Gastroesophageal sphincter (tissue), 4 donors: ENCODE data around the gene TIMM13. TPM values are rescaled to one million over a fixed set of nuclear protein-coding genes. Genes with fewer than 3 reads are reported as not detected.
A peak's percentile ranks its signal among the peaks of the same experiment; 100 is the strongest.

Source experiments
- ATAC-seq: fragments of 150-250 bp; one replicate; pipeline ENCODE4 v1.9.1; 2016; ENCODE audit warnings: mild to moderate bottlenecking, moderate library complexity
- H3K27ac ChIP-seq, 4 donors: fragments of 200-600 bp; sonication (generic) in 3 of 4; 1 replicate in 3 of 4; 2 replicates in 1 of 4; pipeline ENCODE4 v1.5.1; 2016 to 2019
- H3K27me3 ChIP-seq: fragments of 200-600 bp; sonication (generic); one replicate; pipeline ENCODE4 v1.5.1; 2019
- H3K36me3 ChIP-seq, 2 donors: fragments of 200-600 bp; sonication (generic); one replicate each; pipeline ENCODE4 v1.5.1; 2019; ENCODE audit warnings: control low read depth in 1 of 2
- H3K4me1 ChIP-seq, 3 donors: fragments of 200-600 bp; sonication (generic); 1 replicate in 2 of 3; 2 replicates in 1 of 3; pipeline ENCODE4 v1.5.1; 2016 to 2019; ENCODE audit warnings: control low read depth in 2 of 3
- H3K4me3 ChIP-seq, 2 donors: fragments of 200-600 bp; sonication (generic); one replicate each; pipeline ENCODE4 v1.5.1; 2019; ENCODE audit warnings: mild to moderate bottlenecking in 1 of 2, moderate library complexity in 1 of 2
- H3K9me3 ChIP-seq, 3 donors: fragments of 200-600 bp; sonication (generic); one replicate each; pipeline ENCODE4 v1.5.1; 2017 to 2019; ENCODE audit warnings: control low read depth in 2 of 3
- CTCF ChIP-seq, 4 experiments: fragments of 200-600 bp in 2 of 4; fragments of 450-650 bp in 2 of 4; sonication (generic) in 1 of 4; IDR thresholded peaks; one replicate each; pipeline ENCODE4 v1.5.1; 2017 to 2019; ENCODE audit warnings: antibody characterized with exemption in 4 of 4, mild to moderate bottlenecking in 2 of 4, moderate library complexity in 2 of 4
- EP300 ChIP-seq: sonication (generic); formaldehyde crosslinking; IDR thresholded peaks from one replicate; pipeline ENCODE4 v1.6.1; 2017; ENCODE audit warnings: antibody characterized with exemption, mild to moderate bottlenecking
- POLR2A ChIP-seq, 2 donors: fragments of 450-650 bp; IDR thresholded peaks; one replicate each; pipeline ENCODE4 v1.6.1; 2017; ENCODE audit warnings: antibody characterized with exemption in 2 of 2, mild to moderate bottlenecking in 2 of 2, moderate library complexity in 1 of 2
- POLR2AphosphoS5 ChIP-seq: sonication (generic); formaldehyde crosslinking; IDR thresholded peaks from one replicate; pipeline ENCODE4 v1.6.1; 2017; ENCODE audit warnings: antibody characterized with exemption
- WGBS, 2 donors: methylation state at CpG; one replicate each; pipeline ENCODE4 v1.1.5; 2018; ENCODE audit warnings: low coverage in 1 of 2; 5-methylcytosine and 5-hydroxymethylcytosine counted together
- total RNA-seq, 4 donors: library from RNA; depleted of rRNA; stranded (reverse); fragments of >200 nt; gene quantifications; one replicate each; pipeline ENCODE4 v1.1.0, GENCODE V29; 2016

TIMM13 gene
- total RNA-seq, 4 donors from 2014 or later = 22.9 to 32.2 (median 27.3) TPM

GRCh38 chr19:2415973-2416319, 11.4 kb downstream of the TIMM13 start:
- Histone ChIP-seq H3K36me3 (peaks cover 0 to 25% of the 10 kb centered on the region in 2 donors), H3K4me3 (no peak overlapping the region), H3K9me3 (no peaks in the 10 kb centered on the region), H3K27ac (no peak overlapping the region), H3K4me1 (no peaks in the 10 kb centered on the region), H3K27me3 (no peaks in the 10 kb centered on the region)
- TF ChIP-seq CTCF (IDR thresholded peaks at IDR 0.05) (no peak), POLR2A (IDR thresholded peaks at IDR 0.05) (no peak), EP300 (no peak), POLR2AphosphoS5 (no peak)
- no peak for ATAC-seq
- no CpG with 5 or more reads among the region's 6 CpGs for WGBS, 2 donors

DNA sequence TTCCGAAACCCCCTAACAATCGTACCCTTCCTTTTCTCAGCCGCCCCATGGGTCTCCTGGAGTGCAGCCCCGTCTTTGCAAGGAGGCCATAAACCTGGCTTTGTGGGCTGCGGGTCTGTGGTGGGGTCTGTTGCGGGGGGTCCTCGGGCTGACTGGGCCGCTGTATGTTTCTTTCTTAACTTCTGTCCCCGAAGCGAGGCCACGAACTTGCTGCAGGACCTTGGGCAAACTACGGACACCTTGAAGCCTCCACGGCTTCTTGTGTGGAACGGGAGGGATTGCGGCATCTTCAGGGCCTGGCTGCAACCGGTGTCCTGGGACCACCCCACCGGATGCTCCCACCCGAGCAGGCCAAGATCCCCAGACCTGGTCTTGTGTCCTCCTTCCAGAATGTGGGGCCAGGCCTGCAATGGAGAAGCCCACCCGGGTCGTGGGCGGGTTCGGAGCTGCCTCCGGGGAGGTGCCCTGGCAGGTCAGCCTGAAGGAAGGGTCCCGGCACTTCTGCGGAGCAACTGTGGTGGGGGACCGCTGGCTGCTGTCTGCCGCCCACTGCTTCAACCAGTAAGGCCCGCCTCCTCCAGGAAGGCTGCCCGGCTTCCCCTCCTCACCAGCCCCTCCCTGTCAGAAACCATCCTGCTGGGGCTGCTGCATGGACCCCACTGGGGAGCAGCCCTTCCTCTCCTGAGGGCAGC, 12.0 kb downstream of the TIMM13 start:
- WGBS, 2 donors = 67% methylated on average over 1 of the region's 29 CpGs; no CpG with 5 or more reads in 1 of the 2 donors
- Histone ChIP-seq H3K27me3 (peaks cover 5% of the 10 kb centered on the region), H3K36me3 (peaks cover 0 to 25% of the 10 kb centered on the region in 2 donors), H3K4me3 (no peak overlapping the region), H3K9me3 (no peaks in the 10 kb centered on the region), H3K4me1 (no peaks in the 10 kb centered on the region), H3K27ac (no peak overlapping the region)
- TF ChIP-seq EP300 = no peak
- TF ChIP-seq POLR2A (IDR thresholded peaks at IDR 0.05) = no peak
- TF ChIP-seq CTCF (IDR thresholded peaks at IDR 0.05) = no peak
- TF ChIP-seq POLR2AphosphoS5 = no peak
- ATAC-seq = peak; percentile 22

DNA sequence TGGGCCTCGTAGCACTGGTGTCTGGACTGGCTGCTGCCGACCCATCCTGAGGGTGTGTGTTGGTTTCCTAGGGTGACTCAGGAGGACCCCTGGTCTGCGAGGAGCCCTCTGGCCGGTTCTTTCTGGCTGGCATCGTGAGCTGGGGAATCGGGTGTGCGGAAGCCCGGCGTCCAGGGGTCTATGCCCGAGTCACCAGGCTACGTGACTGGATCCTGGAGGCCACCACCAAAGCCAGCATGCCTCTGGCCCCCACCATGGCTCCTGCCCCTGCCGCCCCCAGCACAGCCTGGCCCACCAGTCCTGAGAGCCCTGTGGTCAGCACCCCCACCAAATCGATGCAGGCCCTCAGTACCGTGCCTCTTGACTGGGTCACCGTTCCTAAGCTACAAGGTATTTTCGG, 13.8 kb downstream of the TIMM13 start:
- peaks cover 0 to 25% of the 10 kb centered on the region in 2 donors for H3K36me3 ChIP-seq
- no peak for ATAC-seq

GRCh38 chr19:2413159-2413558, 14.2 kb downstream of the TIMM13 start:
- Histone ChIP-seq H3K4me3 (no peak overlapping the region), H3K4me1 (no peaks in the 10 kb centered on the region), H3K27ac (no peak overlapping the region), H3K9me3 (peaks cover 0 to 7% (median 0%) of the 10 kb centered on the region in 3 donors), H3K27me3 (peaks cover 24% of the 10 kb centered on the region), H3K36me3 (peaks cover 0 to 25% of the 10 kb centered on the region in 2 donors)
- 81 to 100% methylated on average over 1 to 7 of the region's 7 CpGs for WGBS, 2 donors
- no peak for ATAC-seq
- TF ChIP-seq EP300 (no peak), POLR2AphosphoS5 (no peak), CTCF (IDR thresholded peaks at IDR 0.05) (no peak), POLR2A (IDR thresholded peaks at IDR 0.05) (no peak)

More for the DNA sequence above, 13.8 kb downstream of the TIMM13 start:
- H3K4me1 ChIP-seq = no peaks in the 10 kb centered on the region
- TF ChIP-seq CTCF (IDR thresholded peaks at IDR 0.05) (no peak), EP300 (no peak), POLR2AphosphoS5 (no peak), POLR2A (IDR thresholded peaks at IDR 0.05) (no peak)
- peaks cover 0 to 7% (median 0%) of the 10 kb centered on the region in 3 donors for H3K9me3 ChIP-seq
- no peak overlapping the region for H3K27ac ChIP-seq
- H3K27me3 ChIP-seq = peaks cover 19% of the 10 kb centered on the region
- WGBS, 2 donors = 87 to 97% methylated on average over 4 of the region's 16 CpGs
- no peak overlapping the region for H3K4me3 ChIP-seq

- ATAC-seq = no peak
- peaks cover 0 to 7% (median 0%) of the 10 kb centered on the region in 3 donors for H3K9me3 ChIP-seq
- peaks cover 30% of the 10 kb centered on the region for H3K27me3 ChIP-seq
- H3K27ac ChIP-seq = no peak overlapping the region
- peaks cover 0 to 19% of the 10 kb centered on the region in 2 donors for H3K36me3 ChIP-seq
- H3K4me3 ChIP-seq = no peak overlapping the region
- TF ChIP-seq EP300 = no peak
- no peak for TF ChIP-seq POLR2A (IDR thresholded peaks at IDR 0.05)
- no peak for TF ChIP-seq POLR2AphosphoS5
- TF ChIP-seq CTCF (IDR thresholded peaks at IDR 0.05) = no peak
- H3K4me1 ChIP-seq = no peaks in the 10 kb centered on the region
- WGBS, 2 donors = 44 to 50% methylated on average over 2 of the region's 2 CpGs
Measured at GRCh38 chr19:2412449-2412848, 14.9 kb downstream of the TIMM13 start.
